K562 (cell line): ENCODE results near the gene KNDC1.

Experiments used
- CBX2 ChIP-seq: fragments of 200-600 bp; sonication (generic); IDR thresholded peaks from one replicate; pipeline ENCODE4 v1.6.1; 2012; ENCODE audit warnings: mild to moderate bottlenecking, low read length, inconsistent platforms; ENCODE audit not compliant: insufficient read depth, poor library complexity, severe bottlenecking
- CHD1 ChIP-seq: fragments of 200-600 bp; sonication (generic); IDR thresholded peaks from one replicate; pipeline ENCODE4 v1.6.1; 2012; ENCODE audit warnings: mild to moderate bottlenecking, moderate library complexity, low read length, inconsistent platforms
- CTCF ChIP-seq, 3 experiments: IDR thresholded peaks in 2 of 3; conservative IDR thresholded peaks in 1 of 3; 2 replicates each; pipeline ENCODE4 v1.5.1; 2011 to 2012; ENCODE audit warnings: low read length in 3 of 3, mild to moderate bottlenecking in 3 of 3, control low read depth in 2 of 3, improper control_type of control experiment in 1 of 3, inconsistent platforms in 1 of 3, low read depth in 1 of 3, mixed read lengths in 1 of 3, moderate library complexity in 1 of 3; ENCODE audit not compliant: insufficient read depth in 2 of 3
- ELK1 ChIP-seq: sonication (generic); formaldehyde crosslinking; IDR thresholded peaks from 2 replicates; pipeline ENCODE4 v1.8.1; 2022; ENCODE audit warnings: missing genetic modification reagents
- JUN ChIP-seq, 2 experiments: sonication (generic) in 1 of 2; formaldehyde crosslinking in 1 of 2; IDR thresholded peaks; 2 replicates each; pipeline versions ENCODE4 v1.6.1 to v1.8.0; 2012 to 2022; ENCODE audit warnings: borderline replicate concordance in 2 of 2, mild to moderate bottlenecking in 2 of 2, improper control_type of control experiment in 1 of 2, low read depth in 1 of 2, low read length in 1 of 2, missing genetic modification reagents in 1 of 2
- JUNB ChIP-seq: fragments of 450-650 bp; formaldehyde crosslinking; conservative IDR thresholded peaks from 2 replicates; pipeline ENCODE4 v1.4.0; 2020; ENCODE audit warnings: mild to moderate bottlenecking
- KLF6 ChIP-seq: fragments of 250-450 bp; sonication (Bioruptor Pico); IDR thresholded peaks from 2 replicates; pipeline ENCODE4 v1.4.0; 2020; ENCODE audit warnings: mild to moderate bottlenecking, moderate library complexity, borderline replicate concordance
- MEIS2 ChIP-seq: fragments of 450-650 bp; IDR thresholded peaks from 2 replicates; pipeline ENCODE4 v1.6.1; 2014; ENCODE audit warnings: mild to moderate bottlenecking; ENCODE audit not compliant: partially characterized antibody
- MYC ChIP-seq, 2 experiments: fragments of 250-450 bp in 1 of 2; sonication (Bioruptor Pico) in 1 of 2; IDR thresholded peaks; 2 replicates each; pipeline versions ENCODE4 v1.5.1 to v1.6.1; 2012 to 2021; ENCODE audit warnings: low read depth in 2 of 2, borderline replicate concordance in 1 of 2, improper control_type of control experiment in 1 of 2, low read length in 1 of 2, mild to moderate bottlenecking in 1 of 2, moderate library complexity in 1 of 2
- NFIC ChIP-seq: fragments of 450-650 bp; IDR thresholded peaks from 2 replicates; pipeline ENCODE4 v1.6.1; 2017; ENCODE audit warnings: mild to moderate bottlenecking, inconsistent platforms
- POLR2A ChIP-seq: fragments of 450-650 bp; conservative IDR thresholded peaks from 2 replicates; pipeline ENCODE4 v1.6.1; 2016
- RBBP5 ChIP-seq: fragments of 200-600 bp; sonication (generic); IDR thresholded peaks from 2 replicates; pipeline ENCODE4 v1.6.1; 2012; ENCODE audit warnings: borderline replicate concordance, mild to moderate bottlenecking, low read length, control low read depth, inconsistent platforms; ENCODE audit not compliant: insufficient read depth, poor library complexity, severe bottlenecking
- SPI1 ChIP-seq: IDR thresholded peaks from 2 replicates; pipeline ENCODE4 v1.6.1; 2011; ENCODE audit warnings: low read depth, low read length, control low read depth, borderline replicate concordance
- ZNF707 ChIP-seq: fragments of 250-450 bp; sonication (Bioruptor Pico); conservative IDR thresholded peaks from 2 replicates; pipeline ENCODE4 v1.8.0; 2022; ENCODE audit warnings: inconsistent platforms, mild to moderate bottlenecking, moderate library complexity

GRCh38 chr10:133169173-133169947 lies 9.3 kb downstream of the KNDC1 start:
- TF ChIP-seq ELK1, result no peak
- TF ChIP-seq KLF6 (CRISPR knock-in tag), result no peak
- TF ChIP-seq CTCF (IDR thresholded peaks at IDR 0.05 in 2 of 3, conservative IDR thresholded peaks at IDR 0.05 in 1 of 3; ENCODE audit: insufficient read depth in 2 of 3, low read depth in 1 of 3, low read length in 3 of 3), result no peak
- TF ChIP-seq CBX2, result no peak
- TF ChIP-seq NFIC, result no peak
- no peak for TF ChIP-seq SPI1
- TF ChIP-seq JUN (IDR thresholded peaks at IDR 0.05; ENCODE audit: borderline replicate concordance, low read depth, low read length), result no peak
- no peak for TF ChIP-seq JUN (CRISPR knock-in tag; IDR thresholded peaks at IDR 0.05; ENCODE audit: borderline replicate concordance)
- no peak for TF ChIP-seq POLR2A
- TF ChIP-seq MEIS2, result no peak
- no peak for TF ChIP-seq JUNB (CRISPR knock-in tag)
- TF ChIP-seq MYC (IDR thresholded peaks at IDR 0.05; ENCODE audit: low read depth, low read length), result no peak
- no peak for TF ChIP-seq MYC (CRISPR knock-in tag; IDR thresholded peaks at IDR 0.05; ENCODE audit: borderline replicate concordance, low read depth)
- TF ChIP-seq RBBP5, result no peak
- no peak for TF ChIP-seq CHD1
- TF ChIP-seq ZNF707 (CRISPR knock-in tag), result no peak
